CD8-positive, alpha-beta memory T cell (primary cell): ENCODE data around the gene BRD9. TPM values are rescaled to one million over a fixed set of nuclear protein-coding genes. Genes with fewer than 3 reads are reported as not detected.

Experiments used
- CTCF ChIA-PET: fragments of 350-600 bp; sonication (Branson Sonifier 250); formaldehyde crosslinking; loops from one replicate; lab custom pipeline; 2021; ENCODE audit warnings: antibody characterized with exemption; lab: Charles Lee
- POLR2A ChIA-PET: fragments of 350-600 bp; sonication (Branson Sonifier 250); formaldehyde crosslinking; loops from one replicate; lab custom pipeline; 2021; ENCODE audit warnings: antibody characterized with exemption; lab: Charles Lee
- DNase-seq, 5 donors: peaks; one replicate each; pipeline versions ENCODE4 v3.0.0 to v3.0.0-alpha.2; 2020 to 2022; ENCODE audit warnings: mixed read lengths in 1 of 5
- H3K27ac ChIP-seq: one replicate; pipeline ENCODE4 v1.7.0; 2013; ENCODE audit warnings: low read depth, mild to moderate bottlenecking, low read length, moderate library complexity
- H3K27me3 ChIP-seq: 2 replicates; pipeline ENCODE4 v1.7.0; 2013; ENCODE audit warnings: low read length, mild to moderate bottlenecking; ENCODE audit not compliant: insufficient read depth, poor library complexity, severe bottlenecking
- H3K36me3 ChIP-seq: 2 replicates; pipeline ENCODE4 v1.7.0; 2013; ENCODE audit warnings: mild to moderate bottlenecking, low read length, moderate library complexity; ENCODE audit not compliant: insufficient read depth
- H3K4me1 ChIP-seq: 2 replicates; pipeline ENCODE4 v1.7.0; 2013; ENCODE audit warnings: mild to moderate bottlenecking, low read length, moderate library complexity; ENCODE audit not compliant: insufficient read depth
- H3K4me3 ChIP-seq: 2 replicates; pipeline ENCODE4 v1.7.0; 2013; ENCODE audit warnings: mild to moderate bottlenecking, low read length
- H3K9me3 ChIP-seq: 2 replicates; pipeline ENCODE4 v1.7.0; 2013; ENCODE audit warnings: mild to moderate bottlenecking, low read length
- H3K27ac Mint-ChIP-seq, 8 donors: one replicate each; pipeline ENCODE4 v1.8.0; 2020 to 2021; ENCODE audit warnings: mixed read lengths in 8 of 8, mild to moderate bottlenecking in 6 of 8, inconsistent platforms in 3 of 8, moderate library complexity in 3 of 8
- H3K27me3 Mint-ChIP-seq, 2 donors: one replicate each; pipeline ENCODE4 v1.8.0; 2020 to 2021; ENCODE audit warnings: mixed read lengths in 2 of 2, mild to moderate bottlenecking in 1 of 2, moderate library complexity in 1 of 2
- H3K36me3 Mint-ChIP-seq, 3 donors: one replicate each; pipeline ENCODE4 v1.8.0; 2020 to 2021; ENCODE audit warnings: mixed read lengths in 3 of 3, inconsistent platforms in 1 of 3, mild to moderate bottlenecking in 1 of 3
- H3K4me1 Mint-ChIP-seq, 3 donors: one replicate each; pipeline ENCODE4 v1.8.0; 2020 to 2021; ENCODE audit warnings: mixed read lengths in 3 of 3, inconsistent platforms in 1 of 3, mild to moderate bottlenecking in 1 of 3
- H3K4me3 Mint-ChIP-seq, 7 donors: one replicate each; pipeline ENCODE4 v1.8.0; 2020 to 2021; ENCODE audit warnings: mixed read lengths in 7 of 7, mild to moderate bottlenecking in 6 of 7, moderate library complexity in 4 of 7, inconsistent platforms in 2 of 7
- H3K9me3 Mint-ChIP-seq, 5 donors: one replicate each; pipeline ENCODE4 v1.8.0; 2020 to 2022; ENCODE audit warnings: mixed read lengths in 5 of 5, mild to moderate bottlenecking in 3 of 5, moderate library complexity in 2 of 5, inconsistent platforms in 1 of 5
- polyA plus RNA-seq: library from polyadenylated mRNA; unstranded; fragments of 300-500 nt; fragmentation: Illumina TruSeq; gene quantifications from one replicate; pipeline ENCODE4 v1.2.3, GENCODE V29; 2021
- total RNA-seq, 2 experiments: library from RNA; stranded (reverse); gene quantifications; one replicate each; pipeline ENCODE4 v1.2.3, GENCODE V29; 2021

The BRD9 gene
- total and polyA plus RNA-seq, 3 experiments from 2014 or later, result 18.9 to 53.8 (median 52.6) TPM

DNA sequence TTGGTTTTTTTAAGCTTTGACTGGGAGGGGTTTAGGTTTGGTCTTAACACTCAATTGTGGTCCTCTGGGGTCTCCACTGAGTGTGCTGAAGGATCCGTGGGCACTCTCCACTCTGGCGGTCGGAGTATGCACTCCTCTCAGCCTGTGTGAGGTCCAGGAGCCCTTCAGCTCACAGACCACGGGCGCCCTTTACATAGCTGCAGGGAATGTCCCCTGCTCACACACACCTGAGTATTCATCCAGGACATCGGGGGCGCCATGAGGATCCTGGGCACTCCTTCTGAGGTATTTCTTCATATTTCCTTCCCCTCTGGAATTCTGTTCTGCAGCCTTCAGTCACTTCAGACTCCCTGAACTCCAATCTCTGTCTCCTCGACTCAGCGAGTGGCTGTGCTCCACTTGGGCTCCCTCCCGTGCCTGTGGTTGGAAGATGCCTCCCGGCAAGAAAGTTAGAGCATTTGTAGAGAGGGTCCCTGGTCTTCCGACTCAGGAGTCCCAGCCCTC, 12.6 kb upstream of the BRD9 start:
- Histone ChIP-seq H3K4me1 (no peaks in the 10 kb centered on the region), H3K9me3 (no peaks in the 10 kb centered on the region), H3K27ac (no peak overlapping the region), H3K36me3 (no peaks in the 10 kb centered on the region), H3K27me3 (no peaks in the 10 kb centered on the region), H3K4me3 (no peak overlapping the region)
- no peak for DNase-seq
- H3K27ac Mint-ChIP-seq, result peak overlapping the region in 1 of 8 donors; percentile 57
- CTCF ChIA-PET, result interaction anchor here (1.4 to 8.3 kb wide), 2 partner anchors 11 to 234 kb away, joined by 3 to 62 read pairs; no protein-coding TSS in a partner anchor
- no peak overlapping the region for H3K4me3 Mint-ChIP-seq
- no peaks in the 10 kb centered on the region for H3K27me3 Mint-ChIP-seq
- H3K4me1 Mint-ChIP-seq, result no peaks in the 10 kb centered on the region
- no peaks in the 10 kb centered on the region for H3K36me3 Mint-ChIP-seq
- POLR2A ChIA-PET, result no interaction called here
- H3K9me3 Mint-ChIP-seq, result no peaks in the 10 kb centered on the region

DNA sequence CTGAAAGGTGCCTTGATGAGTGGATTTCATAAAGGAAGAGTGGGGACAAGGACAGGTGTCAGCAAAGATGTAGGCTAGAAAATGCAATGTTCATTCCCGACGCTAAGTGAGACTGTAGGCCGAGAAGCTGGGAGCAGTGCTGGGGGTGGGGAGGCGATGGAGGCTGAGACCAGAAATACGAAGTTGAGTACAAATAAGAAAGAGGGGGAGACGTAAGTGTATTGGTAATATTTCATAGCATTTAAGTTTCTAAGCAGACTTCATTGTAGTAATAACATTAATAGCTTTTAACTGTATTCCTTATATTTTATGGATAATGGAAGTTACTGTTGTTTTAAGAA, 11.1 kb upstream of the BRD9 start:
- no peak for DNase-seq
- Histone ChIP-seq H3K4me3 (no peak overlapping the region), H3K27ac (no peak overlapping the region), H3K36me3 (no peaks in the 10 kb centered on the region), H3K4me1 (no peaks in the 10 kb centered on the region), H3K9me3 (no peaks in the 10 kb centered on the region), H3K27me3 (no peaks in the 10 kb centered on the region)
- no peaks in the 10 kb centered on the region for H3K4me1 Mint-ChIP-seq
- H3K27ac Mint-ChIP-seq, result peak overlapping the region in 1 of 8 donors; percentile 76
- no peaks in the 10 kb centered on the region for H3K27me3 Mint-ChIP-seq
- ChIA-PET CTCF (interaction anchor here (0.8 to 8.3 kb wide), 4 partner anchors 8 to 232 kb away, joined by 3 to 62 read pairs (median 6); partner anchors contain the start of genes BRD9 and TRIP13), POLR2A (no interaction called here)
- no peaks in the 10 kb centered on the region for H3K36me3 Mint-ChIP-seq
- no peak overlapping the region for H3K4me3 Mint-ChIP-seq
- no peaks in the 10 kb centered on the region for H3K9me3 Mint-ChIP-seq

DNA sequence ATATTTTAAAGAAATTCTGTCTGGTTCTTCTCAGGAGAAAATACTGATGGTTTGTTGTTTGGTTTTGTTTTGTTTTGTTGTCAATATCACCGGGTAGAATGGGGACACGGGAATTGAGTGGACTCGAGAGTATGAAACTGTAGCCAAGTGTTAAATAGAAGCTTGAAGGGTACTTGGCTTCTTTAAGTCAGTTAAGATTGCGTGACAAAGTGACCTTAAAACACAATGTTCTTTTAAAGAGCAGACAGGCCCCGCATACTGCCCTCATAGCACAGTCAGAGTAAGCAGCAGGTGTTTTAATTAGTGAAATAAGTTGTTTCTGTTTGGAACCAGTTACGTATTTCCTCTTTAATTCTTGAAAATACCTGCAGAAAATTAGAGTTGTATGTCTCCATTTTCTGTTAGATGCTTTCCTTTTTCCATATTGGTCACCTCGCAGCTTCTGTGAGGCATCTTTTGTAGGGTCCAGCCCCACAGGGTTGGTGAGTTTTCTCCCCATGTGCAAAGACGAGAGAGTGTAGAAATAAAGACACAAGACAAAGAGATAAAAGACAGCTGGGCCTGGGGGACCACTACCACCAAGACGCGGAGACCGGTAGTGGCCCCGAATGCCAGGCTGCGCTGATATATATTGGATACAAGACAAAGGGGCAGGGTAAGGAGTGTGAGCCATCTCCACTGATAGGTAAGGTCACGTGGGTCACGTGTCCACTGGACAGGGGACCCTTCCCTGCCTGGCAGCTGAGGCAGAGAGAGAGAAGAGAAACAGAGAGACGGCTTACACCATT, 9.7 kb upstream of the BRD9 start:
- no peak overlapping the region for H3K4me3 Mint-ChIP-seq
- no peaks in the 10 kb centered on the region for H3K4me1 Mint-ChIP-seq
- no peaks in the 10 kb centered on the region for H3K36me3 Mint-ChIP-seq
- no peak overlapping the region for H3K27ac ChIP-seq
- no peaks in the 10 kb centered on the region for H3K27me3 Mint-ChIP-seq
- no peaks in the 10 kb centered on the region for H3K36me3 ChIP-seq
- H3K27me3 ChIP-seq, result no peaks in the 10 kb centered on the region
- DNase-seq, result no peak
- H3K4me3 ChIP-seq, result no peak overlapping the region
- H3K9me3 ChIP-seq, result no peaks in the 10 kb centered on the region
- no peaks in the 10 kb centered on the region for H3K9me3 Mint-ChIP-seq
- ChIA-PET POLR2A (no interaction called here), CTCF (interaction anchor here (0.8 to 8.3 kb wide), 7 partner anchors 8 to 231 kb away, joined by 3 to 62 read pairs (median 3); partner anchors contain the start of genes BRD9 and TRIP13)
- no peaks in the 10 kb centered on the region for H3K4me1 ChIP-seq
- no peak overlapping the region for H3K27ac Mint-ChIP-seq

DNA sequence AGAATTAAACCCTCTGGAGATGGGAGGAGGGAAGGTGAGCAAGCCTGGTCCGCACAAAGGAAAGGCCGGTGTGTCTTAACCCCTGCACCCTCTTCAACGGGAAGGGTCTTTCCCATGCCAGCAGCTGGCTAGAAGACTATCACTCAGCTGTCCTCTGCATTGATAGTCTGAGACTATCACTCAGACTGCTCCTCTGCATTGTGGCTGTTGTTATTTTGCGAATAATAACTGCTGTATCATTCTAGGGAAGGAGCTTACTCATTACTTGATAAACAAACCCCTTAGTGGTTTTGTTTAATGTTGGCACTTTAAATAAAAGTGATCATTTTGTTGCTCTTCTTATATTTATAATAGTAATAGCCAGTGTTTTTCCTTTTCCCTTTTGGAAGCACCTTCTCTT, 8.2 kb upstream of the BRD9 start:
- ChIA-PET CTCF (interaction anchor here (1.0 to 8.3 kb wide), 3 partner anchors 7 to 229 kb away, joined by 3 to 62 read pairs (median 3); no protein-coding TSS in a partner anchor), POLR2A (no interaction called here)
- H3K4me3 ChIP-seq, result no peak overlapping the region

DNA sequence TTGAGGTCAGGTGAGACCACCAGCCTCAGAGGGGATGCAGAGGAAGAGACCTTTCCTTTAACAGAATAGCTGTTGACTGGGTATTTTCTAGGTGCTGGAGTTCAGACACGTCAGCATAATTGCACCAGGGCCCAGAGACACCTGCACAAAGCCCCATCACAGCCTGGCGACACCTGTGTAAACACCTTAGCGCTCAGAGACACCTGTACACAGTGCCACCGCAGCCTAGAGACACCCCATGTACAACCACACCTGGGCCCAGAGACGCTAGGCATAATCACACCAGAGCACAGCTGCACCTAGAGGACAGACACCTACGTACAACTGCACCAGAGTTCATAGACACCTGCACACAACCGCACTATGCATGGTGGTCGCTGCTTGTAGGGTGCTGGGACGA, 1.1 kb upstream of the BRD9 start:
- Histone ChIP-seq H3K27ac (peak overlapping the region; percentile 58), H3K9me3 (no peaks in the 10 kb centered on the region), H3K36me3 (peaks cover 16% of the 10 kb centered on the region), H3K4me3 (no peak overlapping the region), H3K27me3 (no peaks in the 10 kb centered on the region), H3K4me1 (peaks cover 24% of the 10 kb centered on the region)
- H3K36me3 Mint-ChIP-seq, result peaks cover 0 to 31% (median 4%) of the 10 kb centered on the region in 3 donors
- ChIA-PET CTCF (interaction anchor here (0.7 to 2.6 kb wide), 3 partner anchors 8 to 224 kb away, joined by 3 to 9 read pairs (median 8); no protein-coding TSS in a partner anchor), POLR2A (no interaction called here)
- H3K4me1 Mint-ChIP-seq, result peaks cover 13 to 31% (median 24%) of the 10 kb centered on the region in 3 donors
- H3K9me3 Mint-ChIP-seq, result no peaks in the 10 kb centered on the region
- peak overlapping the region in 6 of 7 donors; percentile 63 to 83 (median 70) for H3K4me3 Mint-ChIP-seq
- DNase-seq, result no peak
- peak overlapping the region in 2 of 8 donors; percentile 58 for H3K27ac Mint-ChIP-seq
- H3K27me3 Mint-ChIP-seq, result peaks cover 0 to 2% of the 10 kb centered on the region in 2 donors

More for the DNA sequence above, 8.2 kb upstream of the BRD9 start:
- Mint-ChIP-seq H3K4me3 (no peak overlapping the region), H3K4me1 (no peaks in the 10 kb centered on the region), H3K27me3 (peaks cover 0 to 2% of the 10 kb centered on the region in 2 donors), H3K27ac (no peak overlapping the region), H3K36me3 (no peaks in the 10 kb centered on the region), H3K9me3 (no peaks in the 10 kb centered on the region)
- H3K36me3 ChIP-seq, result no peaks in the 10 kb centered on the region
- DNase-seq, result no peak
- no peaks in the 10 kb centered on the region for H3K27me3 ChIP-seq
- no peak overlapping the region for H3K27ac ChIP-seq
- H3K9me3 ChIP-seq, result no peaks in the 10 kb centered on the region
- no peaks in the 10 kb centered on the region for H3K4me1 ChIP-seq

DNA sequence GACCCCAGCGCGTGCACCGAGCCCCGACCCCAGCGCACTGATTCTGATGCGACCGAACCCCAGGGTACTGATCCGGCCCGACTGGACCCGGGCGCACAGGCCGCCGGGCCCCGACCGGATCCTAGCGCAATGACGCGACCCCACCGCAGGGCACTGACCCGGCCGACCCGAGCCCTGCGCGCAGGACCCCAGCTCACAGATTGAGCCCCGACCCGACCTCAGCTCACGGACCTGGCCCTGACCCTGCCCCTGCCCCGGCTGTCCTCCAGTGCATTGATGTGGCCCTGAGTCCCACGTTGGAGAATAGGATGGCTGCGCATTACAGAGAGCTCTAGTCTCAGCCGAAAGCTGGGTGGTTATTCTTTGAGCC, 521 bp upstream of the BRD9 start:
- peak overlapping the region; percentile 58 for H3K27ac ChIP-seq
- no peaks in the 10 kb centered on the region for H3K9me3 Mint-ChIP-seq

DNA sequence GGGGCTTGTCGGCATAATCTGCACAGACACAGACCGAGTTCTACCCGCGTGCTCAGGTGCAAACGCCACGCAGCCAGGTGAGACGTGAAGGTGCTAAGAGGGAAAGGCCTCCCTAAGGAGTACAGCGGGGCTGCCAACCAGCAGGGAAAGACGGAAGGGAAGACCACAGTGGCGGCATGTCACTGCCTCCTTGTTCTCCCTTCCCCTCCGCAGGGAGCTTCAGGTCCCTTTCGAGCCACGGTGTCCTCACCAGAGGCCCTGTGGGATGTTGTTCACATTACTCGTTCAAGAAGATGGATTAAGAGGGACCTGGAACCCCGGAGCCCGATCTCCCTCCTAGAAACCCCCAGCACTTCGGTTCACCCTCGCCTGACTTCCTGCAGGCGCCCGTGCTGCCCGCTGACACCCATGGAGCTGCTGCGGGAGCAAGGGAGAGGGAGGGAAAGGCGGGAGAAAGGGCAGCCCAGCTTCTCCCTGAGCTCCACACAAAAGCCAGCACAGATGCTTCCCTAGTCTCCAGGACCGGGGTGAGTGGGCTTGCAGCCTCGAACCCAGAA, 686 bp downstream of the BRD9 start:
- POLR2A ChIA-PET, result no interaction called here
- no peak for DNase-seq
- no peaks in the 10 kb centered on the region for H3K9me3 ChIP-seq
- Mint-ChIP-seq H3K9me3 (no peaks in the 10 kb centered on the region), H3K27ac (peak overlapping the region; percentile 74 to 96 (median 86)), H3K36me3 (peaks cover 0 to 49% (median 14%) of the 10 kb centered on the region in 3 donors), H3K4me3 (peak overlapping the region; percentile 84 to 94 (median 87)), H3K27me3 (peaks cover 0 to 2% of the 10 kb centered on the region in 2 donors), H3K4me1 (peaks cover 23 to 40% (median 39%) of the 10 kb centered on the region in 3 donors)
- H3K4me3 ChIP-seq, result peak overlapping the region; percentile 87
- peaks cover 24% of the 10 kb centered on the region for H3K4me1 ChIP-seq
- H3K27me3 ChIP-seq, result no peaks in the 10 kb centered on the region
- CTCF ChIA-PET, result interaction anchor here (2.6 kb wide), 1 partner anchor 222 kb away, joined by 9 read pairs; no protein-coding TSS in a partner anchor
- peak overlapping the region; percentile 90 for H3K27ac ChIP-seq
- H3K36me3 ChIP-seq, result peaks cover 21% of the 10 kb centered on the region

More for the DNA sequence above, 521 bp upstream of the BRD9 start:
- no peaks in the 10 kb centered on the region for H3K27me3 ChIP-seq
- H3K36me3 Mint-ChIP-seq, result peaks cover 0 to 37% (median 9%) of the 10 kb centered on the region in 3 donors
- no peak overlapping the region for H3K4me3 ChIP-seq
- ChIA-PET POLR2A (interaction anchor here (0.6 kb wide), 1 partner anchor 235 kb away, joined by 4 read pairs; no protein-coding TSS in a partner anchor), CTCF (interaction anchor here (0.7 to 2.6 kb wide), 3 partner anchors 8 to 223 kb away, joined by 3 to 9 read pairs (median 8); no protein-coding TSS in a partner anchor)
- no peak for DNase-seq
- H3K9me3 ChIP-seq, result no peaks in the 10 kb centered on the region
- H3K27ac Mint-ChIP-seq, result peak overlapping the region in 2 of 8 donors; percentile 6 to 58
- peaks cover 24% of the 10 kb centered on the region for H3K4me1 ChIP-seq
- peaks cover 18 to 36% (median 30%) of the 10 kb centered on the region in 3 donors for H3K4me1 Mint-ChIP-seq
- peaks cover 0 to 2% of the 10 kb centered on the region in 2 donors for H3K27me3 Mint-ChIP-seq
- peak overlapping the region; percentile 63 to 74 (median 68) for H3K4me3 Mint-ChIP-seq
- H3K36me3 ChIP-seq, result peaks cover 17% of the 10 kb centered on the region
